Natural killer cell (primary cell): ENCODE data around the gene SLC39A13. TPM values are rescaled to one million over a fixed set of nuclear protein-coding genes. Genes with fewer than 3 reads are reported as not detected.

Experiments used
- ATAC-seq, 3 donors: fragments of 150-1000 bp in 2 of 3; fragments of 200-7000 bp in 1 of 3; cut with Tn5 transposase; 1 replicate in 1 of 3; 2 replicates in 2 of 3; pipeline ENCODE4 v1.10.0; 2021; ENCODE audit warnings: mild to moderate bottlenecking in 2 of 3, moderate library complexity in 2 of 3
- DNase-seq, 2 donors: peaks; one replicate each; pipeline versions ENCODE4 v3.0.0 to v3.0.0-alpha.2; 2013 to 2021; ENCODE audit warnings: mixed read lengths in 1 of 2
- H3K27ac ChIP-seq: one replicate; pipeline ENCODE4 v1.5.1; 2013; ENCODE audit warnings: mild to moderate bottlenecking, low read length
- H3K27me3 ChIP-seq: one replicate; pipeline ENCODE4 v1.6.1; 2013; ENCODE audit warnings: low read length; ENCODE audit not compliant: control insufficient read depth, insufficient read depth
- H3K36me3 ChIP-seq: one replicate; pipeline ENCODE4 v1.6.1; 2013; ENCODE audit warnings: low read length; ENCODE audit not compliant: control insufficient read depth, insufficient read depth
- H3K4me1 ChIP-seq: one replicate; pipeline ENCODE4 v1.6.1; 2013; ENCODE audit warnings: low read length; ENCODE audit not compliant: control insufficient read depth, insufficient read depth
- H3K4me3 ChIP-seq: one replicate; pipeline ENCODE4 v1.5.1; 2013; ENCODE audit warnings: low read length
- H3K9me3 ChIP-seq: one replicate; pipeline ENCODE4 v1.6.1; 2013; ENCODE audit warnings: low read length; ENCODE audit not compliant: control insufficient read depth, insufficient read depth
- H3K27ac Mint-ChIP-seq, 2 donors: one replicate each; pipeline ENCODE4 v1.8.0; 2022; ENCODE audit warnings: mild to moderate bottlenecking in 2 of 2, mixed read lengths in 2 of 2, moderate library complexity in 1 of 2
- H3K27me3 Mint-ChIP-seq, 2 donors: one replicate each; pipeline ENCODE4 v1.8.0; 2022; ENCODE audit warnings: low read depth in 2 of 2, mixed read lengths in 2 of 2
- H3K36me3 Mint-ChIP-seq: one replicate; pipeline ENCODE4 v1.8.0; 2022; ENCODE audit warnings: mixed read lengths
- H3K4me1 Mint-ChIP-seq, 2 donors: one replicate each; pipeline ENCODE4 v1.8.0; 2022; ENCODE audit warnings: mixed read lengths in 2 of 2
- H3K4me3 Mint-ChIP-seq: one replicate; pipeline ENCODE4 v1.8.0; 2022; ENCODE audit warnings: mild to moderate bottlenecking, moderate library complexity, mixed read lengths
- H3K9me3 Mint-ChIP-seq, 2 donors: one replicate each; pipeline ENCODE4 v1.8.0; 2022; ENCODE audit warnings: mixed read lengths in 2 of 2
- WGBS: methylation state at CpG from one replicate; pipeline ENCODE4 v1.1.7; 2013; ENCODE audit warnings: missing lambda C conversion rate; ENCODE audit not compliant: insufficient coverage; 5-methylcytosine and 5-hydroxymethylcytosine counted together
- intact Hi-C: fragments of 100-400 bp; cut with micrococcal nuclease; formaldehyde crosslinking; loops from one replicate; pipeline ENCODE4 v1.14.2; 2022
- total RNA-seq, 4 donors: library from RNA; stranded (reverse); fragments of 120-200 nt in 1 of 4; gene quantifications; one replicate each; pipeline versions ENCODE4 v1.2.3 to v1.2.4, GENCODE V29; 2013 to 2022
- TF ChIP-seq, protein P1 (sequence below): fragments of 200-600 bp; IDR thresholded peaks from one replicate; pipeline ENCODE4 v1.8.0; 2022; ENCODE audit warnings: antibody characterized with exemption

Gene SLC39A13
- total RNA-seq, 3 donors from 2014 or later (not counting 1 experiment from before 2014, with no cell fraction given): 29.1 to 34.7 (median 32.6) TPM

DNA sequence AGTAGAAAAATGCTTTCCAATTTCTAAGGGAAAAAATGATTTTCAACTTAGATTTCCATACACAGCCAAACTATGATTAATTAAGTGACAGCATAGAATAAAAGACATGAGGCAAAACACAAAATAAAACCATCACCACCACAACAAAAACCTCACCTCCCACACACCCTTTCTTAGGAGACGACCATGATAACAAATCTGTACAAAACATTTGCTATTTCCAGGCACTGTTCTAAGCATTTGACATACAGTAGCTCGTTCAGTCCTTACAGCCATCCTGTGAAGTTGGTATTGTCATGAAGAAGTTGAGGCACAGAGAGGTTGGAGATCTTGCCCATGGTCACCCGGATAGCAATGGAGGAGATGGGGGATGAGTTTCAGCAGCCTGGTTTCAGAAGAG, 38.7 kb upstream of the SLC39A13 start:
- H3K4me3 Mint-ChIP-seq: no peak overlapping the region
- DNase-seq (no peak), ATAC-seq (no peak)
- Histone ChIP-seq H3K27me3 (no peaks in the 10 kb centered on the region), H3K4me1 (peaks cover 12% of the 10 kb centered on the region), H3K4me3 (no peak overlapping the region), H3K36me3 (no peaks in the 10 kb centered on the region), H3K27ac (no peak overlapping the region), H3K9me3 (no peaks in the 10 kb centered on the region)
- intact Hi-C loops: no loop called here
- peaks cover 0 to 7% of the 10 kb centered on the region in 2 donors for H3K27me3 Mint-ChIP-seq
- no peaks in the 10 kb centered on the region for H3K9me3 Mint-ChIP-seq
- no peaks in the 10 kb centered on the region for H3K36me3 Mint-ChIP-seq
- TF ChIP-seq, protein P1, sequence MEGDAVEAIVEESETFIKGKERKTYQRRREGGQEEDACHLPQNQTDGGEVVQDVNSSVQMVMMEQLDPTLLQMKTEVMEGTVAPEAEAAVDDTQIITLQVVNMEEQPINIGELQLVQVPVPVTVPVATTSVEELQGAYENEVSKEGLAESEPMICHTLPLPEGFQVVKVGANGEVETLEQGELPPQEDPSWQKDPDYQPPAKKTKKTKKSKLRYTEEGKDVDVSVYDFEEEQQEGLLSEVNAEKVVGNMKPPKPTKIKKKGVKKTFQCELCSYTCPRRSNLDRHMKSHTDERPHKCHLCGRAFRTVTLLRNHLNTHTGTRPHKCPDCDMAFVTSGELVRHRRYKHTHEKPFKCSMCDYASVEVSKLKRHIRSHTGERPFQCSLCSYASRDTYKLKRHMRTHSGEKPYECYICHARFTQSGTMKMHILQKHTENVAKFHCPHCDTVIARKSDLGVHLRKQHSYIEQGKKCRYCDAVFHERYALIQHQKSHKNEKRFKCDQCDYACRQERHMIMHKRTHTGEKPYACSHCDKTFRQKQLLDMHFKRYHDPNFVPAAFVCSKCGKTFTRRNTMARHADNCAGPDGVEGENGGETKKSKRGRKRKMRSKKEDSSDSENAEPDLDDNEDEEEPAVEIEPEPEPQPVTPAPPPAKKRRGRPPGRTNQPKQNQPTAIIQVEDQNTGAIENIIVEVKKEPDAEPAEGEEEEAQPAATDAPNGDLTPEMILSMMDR: no peak
- no peak overlapping the region for H3K27ac Mint-ChIP-seq
- H3K4me1 Mint-ChIP-seq: peaks cover 0 to 5% of the 10 kb centered on the region in 2 donors
- WGBS: 52% methylated on average over 3 of the region's 3 CpGs

DNA sequence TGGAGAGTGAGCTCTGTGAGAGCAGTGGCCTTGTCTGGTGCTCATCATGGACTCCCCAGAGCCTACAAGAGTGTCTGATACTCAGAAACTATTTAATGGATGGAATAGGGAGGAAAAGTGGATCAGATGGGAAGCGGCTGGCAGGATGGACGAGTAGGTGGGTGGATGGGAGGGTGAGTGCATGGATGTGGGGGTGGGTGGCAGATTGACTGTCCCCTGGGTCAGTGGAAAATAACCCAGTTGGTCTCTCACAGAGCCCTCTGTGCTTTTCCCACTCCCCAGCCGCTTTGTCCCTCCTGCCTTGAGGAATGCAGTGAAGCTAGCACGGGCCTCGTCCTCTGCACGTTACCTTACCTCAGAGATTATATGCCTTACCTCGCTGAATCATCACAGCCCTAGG, 36.0 kb upstream of the SLC39A13 start:
- ATAC-seq (no peak), DNase-seq (no peak)
- no peak overlapping the region for H3K27ac ChIP-seq
- H3K4me3 ChIP-seq: no peak overlapping the region
- intact Hi-C loops: no loop called here
- Mint-ChIP-seq H3K4me3 (no peak overlapping the region), H3K27ac (no peak overlapping the region), H3K4me1 (peaks cover 0 to 5% of the 10 kb centered on the region in 2 donors), H3K9me3 (no peaks in the 10 kb centered on the region), H3K27me3 (no peaks in the 10 kb centered on the region), H3K36me3 (no peaks in the 10 kb centered on the region)
- no peaks in the 10 kb centered on the region for H3K27me3 ChIP-seq
- 85% methylated on average over 7 of the region's 7 CpGs for WGBS
- H3K9me3 ChIP-seq: no peaks in the 10 kb centered on the region
- H3K4me1 ChIP-seq: peaks cover 27% of the 10 kb centered on the region
- TF ChIP-seq, protein P1: no peak
- no peaks in the 10 kb centered on the region for H3K36me3 ChIP-seq

DNA sequence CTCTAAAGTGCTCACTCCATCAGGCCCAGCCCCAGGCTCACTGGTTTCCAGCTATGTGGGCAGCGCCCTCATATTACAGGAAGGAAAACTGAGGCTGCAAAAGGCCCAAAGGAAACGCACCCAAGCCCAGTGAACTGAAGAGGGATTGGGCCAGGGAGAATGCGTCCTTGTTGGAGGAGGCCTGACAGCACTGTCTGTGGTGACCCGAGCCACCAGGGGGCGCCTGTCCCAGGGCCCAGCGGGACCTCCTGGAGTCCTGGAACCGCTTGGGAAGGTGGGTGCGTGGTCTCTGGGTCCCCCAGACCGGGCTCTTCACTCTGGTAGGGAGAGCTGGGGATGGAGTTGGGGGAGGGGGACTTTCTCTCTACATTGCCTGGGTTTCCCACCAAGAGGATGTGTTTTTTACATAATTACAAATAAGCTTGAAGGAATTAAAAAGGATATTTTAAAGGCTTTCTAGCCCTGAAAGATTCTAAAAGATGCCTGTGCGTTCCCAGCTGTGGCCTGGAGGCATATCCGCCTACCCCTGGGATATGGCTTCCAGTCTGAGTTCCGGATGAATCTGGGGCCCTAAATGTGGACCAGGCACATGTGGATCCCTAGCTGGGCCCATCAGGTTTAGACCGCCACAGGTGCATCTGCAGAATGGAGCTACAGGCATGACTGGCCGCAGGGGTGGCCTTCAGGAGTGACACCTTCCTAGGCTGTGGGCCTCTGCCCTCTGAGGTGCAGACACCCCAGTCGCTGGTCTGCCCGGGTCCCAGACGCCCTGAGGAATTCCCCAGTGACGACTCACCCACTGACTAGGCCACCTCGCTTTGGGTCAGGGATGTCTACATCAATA, 34.3 kb upstream of the SLC39A13 start:
- Histone ChIP-seq H3K4me1 (peaks cover 39% of the 10 kb centered on the region), H3K27me3 (no peaks in the 10 kb centered on the region), H3K36me3 (no peaks in the 10 kb centered on the region), H3K27ac (no peak overlapping the region), H3K4me3 (no peak overlapping the region), H3K9me3 (no peaks in the 10 kb centered on the region)
- Mint-ChIP-seq H3K4me1 (peaks cover 0 to 5% of the 10 kb centered on the region in 2 donors), H3K27me3 (no peaks in the 10 kb centered on the region), H3K4me3 (no peak overlapping the region), H3K9me3 (no peaks in the 10 kb centered on the region), H3K36me3 (no peaks in the 10 kb centered on the region), H3K27ac (peak overlapping the region in 1 of 2 donors; percentile 31)
- DNase-seq: peak; percentile 82 to 91
- WGBS: 44% methylated on average over 19 of the region's 19 CpGs
- intact Hi-C loops: loop anchor here (1.0 kb wide), 2 partner anchors 34 to 80 kb away; partner anchors contain the start of gene SLC39A13
- TF ChIP-seq, protein P1: peak; percentile 96
- peak; percentile 78 to 91 (median 88) for ATAC-seq
